Hypothalamus (tissue), 51 donors: Measurements from ENCODE around the gene CCP110.

Source experiments
- DNase-seq, 51 donors: peaks; one replicate each; lab custom pipeline; 2025; lab: John Stamatoyannopoulos, UW

Gene CCP110

GRCh38 chr16:19598805-19599510 lies 75.2 kb downstream of the CCP110 start:
- no peak for DNase-seq

DNA sequence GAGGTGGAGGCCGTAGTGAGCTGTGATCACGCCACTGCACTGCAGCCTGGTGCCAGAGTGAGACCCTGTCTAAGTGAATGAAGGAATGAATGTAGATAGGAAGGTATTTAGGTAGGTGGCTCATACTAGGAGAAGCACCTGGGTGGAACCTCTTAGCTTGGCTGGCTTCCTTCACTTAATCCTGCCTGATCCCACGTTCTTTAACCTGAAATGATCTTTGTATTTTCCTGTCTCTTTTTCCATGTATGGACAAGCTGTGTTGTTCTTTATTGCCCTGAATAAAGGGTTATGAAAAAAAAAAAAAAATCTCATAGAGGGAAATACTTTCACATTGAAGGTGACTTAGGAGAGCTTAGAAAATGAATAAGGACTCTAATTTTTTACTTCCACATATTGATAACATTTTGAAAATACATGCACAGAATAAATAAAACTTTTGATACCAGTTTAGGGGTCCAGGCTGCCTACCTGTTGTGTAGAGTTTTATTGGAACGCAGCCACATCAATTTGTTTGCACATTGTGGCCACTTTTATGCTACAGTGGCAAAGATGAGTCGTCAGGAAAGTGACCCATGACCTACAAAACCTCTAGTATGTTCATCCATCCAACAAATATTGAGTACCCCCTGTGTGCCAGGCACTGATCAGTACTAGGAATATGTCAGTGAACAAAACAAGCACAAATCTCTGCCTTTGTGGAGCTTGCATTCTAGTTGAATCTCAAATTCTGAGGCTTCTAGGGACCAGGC lies 76.4 kb downstream of the CCP110 start:
- no peak for DNase-seq

GRCh38 chr16:19601083-19601976 lies 77.6 kb downstream of the CCP110 start:
- DNase-seq: peak in 22 of 51 donors; percentile 2 to 78 (median 28)
